ENCODE measurements around the gene KIF1C.

- TF ChIP-seq CTCF (IDR thresholded peaks at IDR 0.05), result no peak
- no peak for TF ChIP-seq POLR2A (IDR thresholded peaks at IDR 0.05)
Observed at GRCh38 chr17:4956493-4957061, 41.2 kb upstream of the KIF1C start.
